Neuronal stem cell (in vitro differentiated cells): ENCODE measurements around the gene GPR171.
"Not testable (repeated sequence)": the region's sequence is repeated elsewhere in the genome, so short reads cannot be mapped to it uniquely, and the experiment has no call there.

Experiments used
- DNase-seq: peaks from one replicate; pipeline ENCODE4 v3.0.0-alpha.2; 2013; ENCODE audit warnings: low spot score
- H2AFZ ChIP-seq: one replicate; pipeline ENCODE4 v1.6.1; 2013; ENCODE audit warnings: mild to moderate bottlenecking, low read length, inconsistent platforms
- H2AK5ac ChIP-seq: 2 replicates; pipeline ENCODE4 v1.6.1; 2013; ENCODE audit warnings: low read depth, mild to moderate bottlenecking, inconsistent platforms, low read length, moderate library complexity, mixed read lengths
- H2BK120ac ChIP-seq: 2 replicates; pipeline ENCODE4 v1.6.1; 2013; ENCODE audit warnings: low read depth, mild to moderate bottlenecking, inconsistent platforms, low read length, moderate library complexity, mixed read lengths
- H2BK12ac ChIP-seq: one replicate; pipeline ENCODE4 v1.6.1; 2013; ENCODE audit warnings: low read length, inconsistent platforms
- H2BK15ac ChIP-seq: 2 replicates; pipeline ENCODE4 v1.6.1; 2013; ENCODE audit warnings: mild to moderate bottlenecking, low read length, inconsistent platforms, mixed read lengths
- H2BK5ac ChIP-seq: one replicate; pipeline ENCODE4 v1.6.1; 2013; ENCODE audit warnings: inconsistent platforms, mild to moderate bottlenecking, low read length, moderate library complexity
- H3K14ac ChIP-seq: one replicate; pipeline ENCODE4 v1.6.1; 2013; ENCODE audit warnings: low read length, inconsistent platforms
- H3K18ac ChIP-seq: 2 replicates; pipeline ENCODE4 v1.6.1; 2013; ENCODE audit warnings: low read length, inconsistent platforms
- H3K23ac ChIP-seq: 2 replicates; pipeline ENCODE4 v1.6.1; 2013; ENCODE audit warnings: low read depth, mild to moderate bottlenecking, mixed read lengths, low read length, inconsistent platforms; ENCODE audit not compliant: poor library complexity
- H3K27ac ChIP-seq: replicated peaks from 3 replicates; pipeline ENCODE4 v1.5.1; 2013; ENCODE audit warnings: low read length, inconsistent platforms
- H3K27me3 ChIP-seq, 3 experiments: 2 replicates each; pipeline ENCODE4 v1.6.1; 2013; ENCODE audit warnings: low read length in 3 of 3, mild to moderate bottlenecking in 2 of 3, inconsistent platforms in 1 of 3, low read depth in 1 of 3, mixed read lengths in 1 of 3, moderate library complexity in 1 of 3; ENCODE audit not compliant: control insufficient read depth in 3 of 3, insufficient read depth in 3 of 3
- H3K36me3 ChIP-seq, 2 donors: replicated peaks in 1 of 2; 2 replicates each; pipeline ENCODE4 v1.6.1; 2013; ENCODE audit warnings: low read length in 2 of 2; ENCODE audit not compliant: control insufficient read depth in 2 of 2, insufficient read depth in 2 of 2
- H3K4ac ChIP-seq: 2 replicates; pipeline ENCODE4 v1.6.1; 2013; ENCODE audit warnings: inconsistent platforms, mild to moderate bottlenecking, low read length, moderate library complexity
- H3K4me1 ChIP-seq, 2 donors: 1 replicate in 1 of 2; 2 replicates in 1 of 2; pipeline ENCODE4 v1.6.1; 2013; ENCODE audit warnings: low read length in 2 of 2, low read depth in 1 of 2; ENCODE audit not compliant: control insufficient read depth in 2 of 2, insufficient read depth in 1 of 2
- H3K4me2 ChIP-seq: one replicate; pipeline ENCODE4 v1.6.1; 2013; ENCODE audit warnings: mild to moderate bottlenecking, low read length, inconsistent platforms; ENCODE audit not compliant: insufficient read depth, poor library complexity, severe bottlenecking
- H3K4me3 ChIP-seq, 2 donors: 2 replicates each; pipeline ENCODE4 v1.5.1; 2013; ENCODE audit warnings: low read length in 2 of 2, mild to moderate bottlenecking in 2 of 2, inconsistent platforms in 1 of 2, moderate library complexity in 1 of 2
- H3K79me1 ChIP-seq: one replicate; pipeline ENCODE4 v1.6.1; 2013; ENCODE audit warnings: low read depth, mild to moderate bottlenecking, inconsistent platforms, low read length, moderate library complexity
- H3K9ac ChIP-seq: one replicate; pipeline ENCODE4 v1.6.1; 2013; ENCODE audit warnings: mild to moderate bottlenecking, low read depth, low read length, inconsistent platforms; ENCODE audit not compliant: poor library complexity
- H3K9me3 ChIP-seq, 2 donors: replicated peaks in 1 of 2; 2 replicates each; pipeline versions ENCODE3 to v1.6.1; 2013; ENCODE audit warnings: low read length in 2 of 2, mild to moderate bottlenecking in 2 of 2, inconsistent platforms in 1 of 2, low read depth in 1 of 2, mixed read lengths in 1 of 2, moderate library complexity in 1 of 2; ENCODE audit not compliant: control insufficient read depth in 2 of 2, insufficient read depth in 1 of 2
- H4K8ac ChIP-seq: one replicate; pipeline ENCODE4 v1.6.1; 2013; ENCODE audit warnings: low read depth, mild to moderate bottlenecking, inconsistent platforms, low read length, moderate library complexity
- H4K91ac ChIP-seq: one replicate; pipeline ENCODE4 v1.6.1; 2013; ENCODE audit warnings: low read length, low read depth, mild to moderate bottlenecking, inconsistent platforms; ENCODE audit not compliant: poor library complexity
- WGBS, 2 donors: extraction: QIAGEN DNeasy Blood & Tissue Kit; methylation state at CpG; one replicate each; pipeline ENCODE4 v1.1.7; 2013; ENCODE audit warnings: missing lambda C conversion rate in 2 of 2, mixed read lengths in 1 of 2; ENCODE audit not compliant: insufficient read length in 2 of 2, insufficient replicate concordance in 1 of 2; ENCODE audit errors: extremely low coverage in 2 of 2; 5-methylcytosine and 5-hydroxymethylcytosine counted together

Gene GPR171

DNA sequence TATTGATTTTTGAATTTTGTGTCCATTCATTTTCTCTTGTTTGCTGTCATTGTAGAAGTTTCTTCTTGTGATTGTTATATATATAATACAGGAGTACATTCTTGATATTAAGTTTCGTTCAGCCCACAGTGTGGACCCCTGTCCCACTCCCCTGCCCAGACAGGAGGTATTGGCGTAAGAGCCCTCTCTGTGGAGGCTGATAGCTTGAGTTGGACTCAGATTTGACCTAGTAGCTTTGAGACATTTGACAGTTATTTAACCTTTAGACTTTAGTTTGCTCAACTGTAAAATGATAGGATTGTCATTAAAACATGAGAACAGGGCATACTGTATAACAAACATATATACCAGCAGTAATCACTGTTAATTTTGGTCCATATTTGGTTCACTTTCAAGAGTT lies 27.1 kb downstream of the GPR171 start:
- H2BK5ac ChIP-seq: no peak overlapping the region
- no peaks in the 10 kb centered on the region for H3K9me3 ChIP-seq
- peaks cover 0 to 4% of the 10 kb centered on the region in 2 donors for H3K36me3 ChIP-seq
- no peaks in the 10 kb centered on the region for H3K79me1 ChIP-seq
- H3K4me2 ChIP-seq: no peak overlapping the region
- no peak overlapping the region for H3K4me3 ChIP-seq
- no peak overlapping the region for H3K14ac ChIP-seq
- no CpG with 5 or more reads among the region's 2 CpGs for WGBS, 2 donors
- H2AFZ ChIP-seq: no peak overlapping the region
- no peak overlapping the region for H3K18ac ChIP-seq
- no peak overlapping the region for H3K23ac ChIP-seq
- H3K4ac ChIP-seq: no peak overlapping the region
- no peak overlapping the region for H4K8ac ChIP-seq
- H2BK120ac ChIP-seq: no peak overlapping the region
- H3K27ac ChIP-seq: no peak overlapping the region
- H2BK12ac ChIP-seq: no peak overlapping the region
- no peak for DNase-seq
- H3K4me1 ChIP-seq: peaks cover 3 to 16% of the 10 kb centered on the region in 2 donors
- H2BK15ac ChIP-seq: no peak overlapping the region
- H2AK5ac ChIP-seq: no peak overlapping the region
- H4K91ac ChIP-seq: no peak overlapping the region
- no peak overlapping the region for H3K9ac ChIP-seq
- no peaks in the 10 kb centered on the region for H3K27me3 ChIP-seq

DNA sequence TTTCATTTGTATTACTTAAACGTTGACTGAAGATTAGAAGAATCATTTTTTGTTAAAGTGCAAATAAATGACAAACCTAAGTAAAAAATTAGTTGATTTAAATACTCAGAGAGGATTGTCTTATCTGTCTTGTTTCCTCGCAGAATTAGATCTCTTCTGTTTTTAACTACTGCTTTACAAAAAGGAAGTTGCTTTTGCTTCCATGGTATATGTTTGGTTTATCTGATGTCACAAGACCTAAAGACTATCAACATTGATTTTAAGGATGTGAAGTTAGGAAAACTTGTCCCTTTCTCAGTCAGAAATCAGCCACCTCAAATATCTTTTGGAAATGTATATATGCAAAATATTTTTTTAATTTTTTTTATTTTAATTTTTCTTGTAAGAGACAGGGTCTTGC lies 28.7 kb downstream of the GPR171 start:
- peaks cover 7 to 16% of the 10 kb centered on the region in 2 donors for H3K4me1 ChIP-seq
- H2BK120ac ChIP-seq: no peak overlapping the region
- no peaks in the 10 kb centered on the region for H3K9me3 ChIP-seq
- DNase-seq: no peak
- H2AK5ac ChIP-seq: no peak overlapping the region
- no peak overlapping the region for H3K4ac ChIP-seq
- H2BK5ac ChIP-seq: no peak overlapping the region
- H3K4me2 ChIP-seq: no peak overlapping the region
- H3K27ac ChIP-seq: no peak overlapping the region
- WGBS, 2 donors: no CpG with 5 or more reads among the region's 2 CpGs
- H3K36me3 ChIP-seq: peaks cover 0 to 6% of the 10 kb centered on the region in 2 donors
- H2BK12ac ChIP-seq: no peak overlapping the region
- H4K91ac ChIP-seq: no peak overlapping the region
- no peaks in the 10 kb centered on the region for H3K79me1 ChIP-seq
- H3K14ac ChIP-seq: no peak overlapping the region
- H3K9ac ChIP-seq: no peak overlapping the region
- no peak overlapping the region for H2BK15ac ChIP-seq
- no peak overlapping the region for H2AFZ ChIP-seq
- no peak overlapping the region for H3K18ac ChIP-seq
- H3K27me3 ChIP-seq: no peaks in the 10 kb centered on the region
- H3K23ac ChIP-seq: no peak overlapping the region
- H4K8ac ChIP-seq: no peak overlapping the region
- H3K4me3 ChIP-seq: no peak overlapping the region

DNA sequence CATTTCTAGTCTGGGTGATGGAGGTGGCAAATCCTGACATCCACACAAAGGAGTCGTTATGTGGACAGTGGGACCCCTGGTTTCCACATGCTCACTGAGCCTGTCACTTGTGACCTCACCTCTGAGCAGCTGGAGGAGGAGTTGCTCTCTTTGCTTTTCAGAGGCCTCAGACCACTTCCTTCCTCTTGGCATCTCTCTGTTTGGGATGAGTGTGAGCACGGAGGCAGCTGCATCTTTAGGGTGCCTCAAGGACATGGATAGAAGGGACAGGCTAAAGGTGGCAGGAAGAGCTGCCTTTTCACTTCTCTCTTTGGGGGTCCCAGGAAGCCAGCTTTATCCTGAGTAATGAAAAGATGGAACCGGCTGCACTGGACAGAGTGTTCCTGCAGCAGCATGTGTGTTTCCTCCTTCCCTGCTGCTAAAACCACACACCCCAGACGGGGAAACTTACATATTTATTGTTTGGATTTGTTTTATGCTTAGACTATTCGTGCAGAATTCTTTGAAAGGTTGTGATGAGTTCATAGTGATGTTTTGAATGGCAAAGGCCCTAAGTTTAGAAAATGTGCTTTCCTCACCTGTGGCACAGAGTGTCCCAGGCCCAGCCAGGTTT lies 31.8 kb downstream of the GPR171 start:
- no peak overlapping the region for H3K18ac ChIP-seq
- no CpG with 5 or more reads among the region's 5 CpGs for WGBS, 2 donors
- H2BK5ac ChIP-seq: no peak overlapping the region
- no peak overlapping the region for H3K9ac ChIP-seq
- H3K27me3 ChIP-seq: no peaks in the 10 kb centered on the region
- H3K4me2 ChIP-seq: no peak overlapping the region
- no peak overlapping the region for H2AK5ac ChIP-seq
- H2AFZ ChIP-seq: peak overlapping the region; percentile 77
- H3K9me3 ChIP-seq: no peaks in the 10 kb centered on the region
- no peak overlapping the region for H2BK12ac ChIP-seq
- no peaks in the 10 kb centered on the region for H3K79me1 ChIP-seq
- H3K4me3 ChIP-seq: no peak overlapping the region
- H2BK120ac ChIP-seq: no peak overlapping the region
- peaks cover 7 to 16% of the 10 kb centered on the region in 2 donors for H3K4me1 ChIP-seq
- no peak overlapping the region for H2BK15ac ChIP-seq
- H4K91ac ChIP-seq: no peak overlapping the region
- H3K36me3 ChIP-seq: peaks cover 0 to 5% of the 10 kb centered on the region in 2 donors
- DNase-seq: no peak
- no peak overlapping the region for H3K14ac ChIP-seq
- no peak overlapping the region for H3K27ac ChIP-seq
- H4K8ac ChIP-seq: no peak overlapping the region
- H3K4ac ChIP-seq: no peak overlapping the region
- H3K23ac ChIP-seq: no peak overlapping the region

DNA sequence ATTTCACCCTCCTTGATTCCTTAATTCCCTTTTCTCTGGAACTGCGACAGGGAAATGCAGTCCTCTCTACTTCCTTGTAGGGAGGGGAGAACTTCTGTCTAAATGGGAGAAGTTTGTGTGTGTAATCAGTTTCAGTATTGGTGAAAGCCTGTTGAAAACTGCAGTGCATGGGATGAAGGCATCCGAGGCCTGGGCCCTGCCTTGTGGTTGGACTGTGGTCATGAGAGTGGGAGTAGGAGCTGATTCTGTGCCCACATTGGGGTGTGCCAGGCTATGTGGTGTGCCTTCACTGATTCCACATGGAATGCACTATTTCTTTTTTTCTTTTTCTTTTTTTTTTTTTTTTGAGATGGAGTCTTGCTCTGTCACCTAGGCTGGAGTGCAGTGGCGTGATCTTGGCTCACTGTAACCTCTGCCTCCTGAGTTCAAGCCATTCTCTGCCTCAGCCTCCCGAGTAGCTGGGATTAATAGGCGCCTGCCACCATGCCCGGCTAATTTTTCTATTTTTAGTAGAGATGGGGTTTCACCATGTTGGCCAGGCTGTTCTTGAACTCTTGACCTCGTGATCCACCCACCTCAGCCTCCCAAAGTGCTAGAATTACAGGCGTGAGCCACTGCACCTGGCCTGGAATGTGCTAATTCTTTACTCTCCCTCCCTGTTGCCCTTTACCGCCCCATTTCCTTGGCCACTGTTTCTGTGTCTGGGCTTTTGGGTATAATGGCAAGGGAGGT lies 32.9 kb downstream of the GPR171 start:
- not testable (repeated sequence) for H3K4me3 ChIP-seq, H3K23ac ChIP-seq, H2BK15ac ChIP-seq, H2BK5ac ChIP-seq, H3K9me3 ChIP-seq, H3K4ac ChIP-seq, H3K27ac ChIP-seq, H2AFZ ChIP-seq, H3K9ac ChIP-seq, H3K27me3 ChIP-seq, H2BK120ac ChIP-seq, H4K91ac ChIP-seq, H3K4me2 ChIP-seq, H2AK5ac ChIP-seq, H2BK12ac ChIP-seq, H3K14ac ChIP-seq, H3K36me3 ChIP-seq, H4K8ac ChIP-seq, DNase-seq, H3K18ac ChIP-seq, H3K79me1 ChIP-seq
- H3K4me1 ChIP-seq: peaks cover 7 to 16% of the 10 kb centered on the region in 2 donors
- no CpG with 5 or more reads among the region's 9 CpGs for WGBS, 2 donors
